ENCODE measurements around the gene TNKS2.
"Not testable (repeated sequence)": the region's sequence is repeated elsewhere in the genome, so short reads cannot be mapped to it uniquely, and the experiment has no call there.

TNKS2 gene

DNA sequence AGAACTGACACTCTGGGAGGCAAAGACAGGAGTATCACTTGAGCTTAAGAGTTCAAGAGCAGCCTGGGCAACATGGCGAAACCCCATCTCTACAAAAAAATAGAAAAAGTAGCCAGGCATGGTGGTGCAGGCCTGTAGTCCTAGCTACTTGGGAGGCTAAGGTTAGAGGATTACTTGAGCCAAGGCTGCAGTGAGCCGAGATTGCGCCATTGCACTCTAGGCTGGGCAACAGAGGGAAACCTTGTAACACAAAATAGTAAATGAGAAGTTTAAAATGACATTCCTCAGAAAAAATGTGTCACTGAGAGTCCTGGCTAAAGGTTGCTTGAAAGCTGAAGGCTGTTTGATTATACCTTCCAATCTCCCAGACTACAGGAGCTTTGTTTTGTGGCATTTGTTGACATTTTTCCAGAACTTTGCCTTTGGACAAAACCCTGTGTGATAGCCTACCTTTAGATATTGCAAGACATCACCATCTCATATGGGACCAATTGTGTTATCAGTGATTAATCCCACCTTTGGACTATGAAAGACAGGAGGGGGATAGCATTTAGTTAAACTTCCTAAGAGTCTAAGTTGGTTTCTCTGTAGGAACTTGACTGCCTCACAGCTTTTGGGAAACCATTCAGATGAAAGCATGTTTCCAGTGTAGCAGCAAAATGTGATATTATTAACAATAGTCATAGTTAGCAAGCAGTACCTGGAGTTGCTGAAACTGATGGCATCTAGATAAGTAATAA, 5.3 kb downstream of the TNKS2 start:
- H3K36me3 ChIP-seq (ENCODE audit: control insufficient read depth, insufficient read depth, low read length) = no peaks in the 10 kb centered on the region
- H3K4me2 ChIP-seq (ENCODE audit: low read length) = peak overlapping the region; percentile 4
- H3K9ac ChIP-seq = no peak overlapping the region
- TF ChIP-seq, protein P1, sequence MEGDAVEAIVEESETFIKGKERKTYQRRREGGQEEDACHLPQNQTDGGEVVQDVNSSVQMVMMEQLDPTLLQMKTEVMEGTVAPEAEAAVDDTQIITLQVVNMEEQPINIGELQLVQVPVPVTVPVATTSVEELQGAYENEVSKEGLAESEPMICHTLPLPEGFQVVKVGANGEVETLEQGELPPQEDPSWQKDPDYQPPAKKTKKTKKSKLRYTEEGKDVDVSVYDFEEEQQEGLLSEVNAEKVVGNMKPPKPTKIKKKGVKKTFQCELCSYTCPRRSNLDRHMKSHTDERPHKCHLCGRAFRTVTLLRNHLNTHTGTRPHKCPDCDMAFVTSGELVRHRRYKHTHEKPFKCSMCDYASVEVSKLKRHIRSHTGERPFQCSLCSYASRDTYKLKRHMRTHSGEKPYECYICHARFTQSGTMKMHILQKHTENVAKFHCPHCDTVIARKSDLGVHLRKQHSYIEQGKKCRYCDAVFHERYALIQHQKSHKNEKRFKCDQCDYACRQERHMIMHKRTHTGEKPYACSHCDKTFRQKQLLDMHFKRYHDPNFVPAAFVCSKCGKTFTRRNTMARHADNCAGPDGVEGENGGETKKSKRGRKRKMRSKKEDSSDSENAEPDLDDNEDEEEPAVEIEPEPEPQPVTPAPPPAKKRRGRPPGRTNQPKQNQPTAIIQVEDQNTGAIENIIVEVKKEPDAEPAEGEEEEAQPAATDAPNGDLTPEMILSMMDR (IDR thresholded peaks at IDR 0.05) = no peak
- H3K9me3 ChIP-seq (ENCODE audit: control insufficient read depth, low read length) = no peaks in the 10 kb centered on the region
- no peak overlapping the region for H3K27ac ChIP-seq
- H3K27me3 ChIP-seq (ENCODE audit: control insufficient read depth, insufficient read depth, low read length) = no peaks in the 10 kb centered on the region
- no peak overlapping the region for H2AFZ ChIP-seq
- peaks cover 13% of the 10 kb centered on the region for H3K4me1 ChIP-seq
- H3K79me2 ChIP-seq = peaks cover 75% of the 10 kb centered on the region
- H3K4me3 ChIP-seq (ENCODE audit: low read depth, low read length) = no peak overlapping the region

DNA sequence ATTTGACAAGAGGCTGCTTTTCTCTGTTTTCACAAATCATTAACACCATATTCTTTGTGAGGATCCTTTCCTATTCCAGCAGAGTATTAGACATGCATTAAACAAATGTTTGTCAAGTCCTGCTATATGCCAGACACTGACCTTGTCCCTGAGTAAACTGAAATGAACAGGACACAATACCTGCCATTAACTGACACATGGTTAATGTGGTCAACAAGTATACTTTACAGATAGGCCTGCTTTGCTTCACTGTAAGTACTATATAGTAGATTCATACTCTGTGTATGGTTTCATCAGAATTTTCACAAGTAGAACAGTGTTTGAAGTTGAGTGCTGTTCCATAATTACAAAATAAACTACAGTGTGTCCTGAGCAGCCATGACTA, 5.9 kb downstream of the TNKS2 start:
- peaks cover 13% of the 10 kb centered on the region for H3K4me1 ChIP-seq

DNA sequence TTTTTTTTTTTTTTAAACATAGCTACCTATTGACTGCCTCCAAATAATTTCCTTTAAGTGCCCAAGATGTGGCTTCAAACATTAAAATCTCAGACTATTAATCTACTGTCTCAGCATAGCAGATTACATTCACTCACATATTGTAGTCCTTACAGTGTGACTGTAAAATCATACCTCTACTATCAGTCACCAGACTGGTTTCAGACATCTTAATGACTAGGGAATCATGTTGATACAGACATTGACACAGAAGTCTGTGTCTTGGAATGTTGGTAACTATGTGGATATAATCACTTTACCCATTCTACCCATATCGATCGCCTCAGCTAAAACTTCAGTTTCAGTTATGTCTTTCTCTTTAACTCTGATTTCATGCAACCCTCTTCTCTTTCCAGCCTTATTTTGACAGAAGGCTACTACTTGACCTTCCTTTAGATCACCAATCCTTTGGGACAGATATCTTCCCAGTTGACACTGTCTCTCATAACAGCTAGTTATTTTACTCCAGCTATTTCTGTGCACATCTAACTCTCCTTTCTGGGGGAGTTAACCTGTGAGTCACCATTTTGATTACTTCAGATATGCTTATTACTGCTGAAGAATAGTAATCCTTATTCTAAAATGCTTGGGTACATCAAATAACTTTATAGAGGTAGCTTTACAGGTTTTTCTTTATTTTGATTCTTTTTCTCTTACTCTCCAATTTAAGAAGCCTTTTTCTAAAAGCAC, 7.0 kb downstream of the TNKS2 start:
- Histone ChIP-seq H3K4me2 (ENCODE audit: low read length) (no peak overlapping the region), H3K36me3 (ENCODE audit: control insufficient read depth, insufficient read depth, low read length) (no peaks in the 10 kb centered on the region), H3K9ac (no peak overlapping the region), H3K27ac (no peak overlapping the region), H3K9me3 (ENCODE audit: control insufficient read depth, low read length) (no peaks in the 10 kb centered on the region), H2AFZ (no peak overlapping the region), H3K4me1 (peaks cover 13% of the 10 kb centered on the region), H3K4me3 (ENCODE audit: low read depth, low read length) (no peak overlapping the region), H3K79me2 (peaks cover 70% of the 10 kb centered on the region), H3K27me3 (ENCODE audit: control insufficient read depth, insufficient read depth, low read length) (no peaks in the 10 kb centered on the region)
- TF ChIP-seq, protein P1 (IDR thresholded peaks at IDR 0.05) = no peak

More for the DNA sequence above, 5.9 kb downstream of the TNKS2 start:
- Histone ChIP-seq H3K27ac (no peak overlapping the region), H2AFZ (no peak overlapping the region), H3K9me3 (ENCODE audit: control insufficient read depth, low read length) (no peaks in the 10 kb centered on the region), H3K79me2 (peaks cover 75% of the 10 kb centered on the region), H3K4me2 (ENCODE audit: low read length) (no peak overlapping the region), H3K4me3 (ENCODE audit: low read depth, low read length) (no peak overlapping the region), H3K9ac (no peak overlapping the region), H3K36me3 (ENCODE audit: control insufficient read depth, insufficient read depth, low read length) (no peaks in the 10 kb centered on the region), H3K27me3 (ENCODE audit: control insufficient read depth, insufficient read depth, low read length) (no peaks in the 10 kb centered on the region)
- TF ChIP-seq, protein P1 (IDR thresholded peaks at IDR 0.05) = no peak

DNA sequence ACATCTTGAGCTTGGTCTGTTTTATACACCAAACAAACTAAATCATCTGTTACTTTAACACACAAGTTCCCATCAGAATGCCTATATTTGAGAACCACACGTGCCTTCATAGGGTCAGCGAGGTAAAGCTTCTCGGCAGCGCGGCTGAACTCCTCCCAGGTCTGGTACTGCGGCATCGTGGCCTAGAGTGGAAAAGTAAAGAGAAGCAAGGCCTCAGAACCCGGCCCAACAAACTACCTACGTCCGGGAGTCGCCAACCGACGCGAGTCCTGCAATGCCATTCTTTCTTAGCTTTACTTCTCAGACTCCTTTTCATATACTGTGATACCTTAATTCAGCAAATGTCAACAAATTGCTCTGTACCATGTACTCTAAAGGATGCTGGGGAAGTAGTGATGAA, 9.0 kb downstream of the TNKS2 start:
- H3K4me2 ChIP-seq (ENCODE audit: low read length); H3K27me3 ChIP-seq (ENCODE audit: control insufficient read depth, insufficient read depth, low read length); H3K9me3 ChIP-seq (ENCODE audit: control insufficient read depth, low read length); H3K27ac ChIP-seq; H2AFZ ChIP-seq; H3K9ac ChIP-seq; H3K36me3 ChIP-seq (ENCODE audit: control insufficient read depth, insufficient read depth, low read length); H3K4me3 ChIP-seq (ENCODE audit: low read depth, low read length): not testable (repeated sequence)
- Histone ChIP-seq H3K79me2 (peaks cover 62% of the 10 kb centered on the region), H3K4me1 (peaks cover 19% of the 10 kb centered on the region)

DNA sequence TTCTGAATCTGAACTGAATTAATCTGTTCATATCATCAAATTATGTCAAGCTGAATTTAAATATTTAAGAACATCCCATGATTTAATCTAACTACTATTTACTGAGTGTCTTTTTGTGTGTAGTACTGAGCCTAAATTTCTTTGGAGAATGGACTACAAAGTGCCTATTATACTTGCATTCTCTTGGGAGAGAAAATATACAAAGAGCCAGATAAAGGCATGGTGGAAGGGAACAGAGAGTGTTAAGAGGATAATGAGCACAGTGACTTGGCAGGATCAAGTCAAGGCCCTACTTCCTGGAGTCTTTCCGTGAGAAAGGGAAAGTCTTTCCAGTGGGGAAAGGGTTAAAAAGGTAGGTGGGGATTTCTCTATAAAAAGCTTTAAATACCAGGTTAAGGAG, 15.0 kb downstream of the TNKS2 start:
- H3K9ac ChIP-seq = no peak overlapping the region
- H3K79me2 ChIP-seq = peaks cover 19% of the 10 kb centered on the region
- H3K4me1 ChIP-seq = peaks cover 9% of the 10 kb centered on the region
- H3K9me3 ChIP-seq (ENCODE audit: control insufficient read depth, low read length) = no peaks in the 10 kb centered on the region
- no peaks in the 10 kb centered on the region for H3K36me3 ChIP-seq (ENCODE audit: control insufficient read depth, insufficient read depth, low read length)
- H3K27me3 ChIP-seq (ENCODE audit: control insufficient read depth, insufficient read depth, low read length) = no peaks in the 10 kb centered on the region
- no peak overlapping the region for H2AFZ ChIP-seq
- H3K4me3 ChIP-seq (ENCODE audit: low read depth, low read length) = no peak overlapping the region
- H3K4me2 ChIP-seq (ENCODE audit: low read length) = no peak overlapping the region
- TF ChIP-seq, protein P1 (IDR thresholded peaks at IDR 0.05) = no peak
- no peak overlapping the region for H3K27ac ChIP-seq
